GM12878 (cell line): ENCODE data around the gene MCC. TPM values are rescaled to one million over a fixed set of nuclear protein-coding genes. Genes with fewer than 3 reads are reported as not detected.
A peak's percentile ranks its signal among the peaks of the same experiment; 100 is the strongest.

Experiments used
- BHLHE40 ChIP-seq, 2 experiments: fragments of 450-650 bp in 1 of 2; IDR thresholded peaks; 2 replicates each; pipeline ENCODE4 v1.6.1; 2011 to 2017; ENCODE audit warnings: low read depth in 2 of 2, borderline replicate concordance in 1 of 2, improper control_type of control experiment in 1 of 2, low read length in 1 of 2, mild to moderate bottlenecking in 1 of 2
- CHD2 ChIP-seq: IDR thresholded peaks from 2 replicates; pipeline ENCODE4 v1.6.1; 2011; ENCODE audit warnings: low read depth, low read length, improper control_type of control experiment, borderline replicate concordance
- HDAC6 ChIP-seq: fragments of 200-600 bp; sonication (generic); IDR thresholded peaks from one replicate; pipeline ENCODE4 v1.8.0; 2017; ENCODE audit warnings: antibody characterized with exemption; ENCODE audit not compliant: unreplicated experiment
- NFYB ChIP-seq: IDR thresholded peaks from 2 replicates; pipeline ENCODE4 v1.6.1; 2011; ENCODE audit warnings: low read depth, mild to moderate bottlenecking, low read length, improper control_type of control experiment, moderate library complexity; ENCODE audit not compliant: insufficient read depth
- RELA ChIP-seq: fragments of 450-650 bp; IDR thresholded peaks from 2 replicates; pipeline ENCODE4 v1.8.0; 2014; ENCODE audit warnings: borderline replicate concordance; ENCODE audit not compliant: partially characterized antibody
- STAT3 ChIP-seq: IDR thresholded peaks from 2 replicates; pipeline ENCODE4 v1.6.1; 2011; ENCODE audit warnings: low read depth, low read length, improper control_type of control experiment
- TARDBP ChIP-seq: IDR thresholded peaks from 2 replicates; pipeline ENCODE4 v1.6.1; 2016; ENCODE audit warnings: borderline replicate concordance
- YBX1 ChIP-seq: fragments of 450-650 bp; IDR thresholded peaks from 2 replicates; pipeline ENCODE4 v1.6.1; 2016; ENCODE audit warnings: antibody characterized with exemption
- ZNF384 ChIP-seq: IDR thresholded peaks from 2 replicates; pipeline ENCODE4 v1.6.1; 2012; ENCODE audit warnings: low read depth, mild to moderate bottlenecking, low read length, improper control_type of control experiment, borderline replicate concordance
- polyA plus RNA-seq, 11 experiments: library from polyadenylated mRNA; depleted of rRNA in 4 of 11; unstranded in 6 of 11; stranded (reverse) in 5 of 11; fragments of >200 nt; fragmentation: Nextera tagmentation in 4 of 11; fragmentation: Illumina TruSeq in 1 of 11; extraction: Ambion mirVana in 4 of 11; extraction: Trizol in 1 of 11; gene quantifications; 1 replicate in 1 of 11; 2 replicates in 10 of 11; pipeline versions ENCODE4 v1.2.1 to v1.2.3, GENCODE V29; 2011 to 2016; ENCODE audit warnings: inconsistent platforms in 2 of 11, missing spikeins in 2 of 11, low read depth in 1 of 11
- total RNA-seq, 4 experiments: library from RNA; depleted of rRNA in 3 of 4; stranded (reverse); fragments of >200 nt in 3 of 4; fragmentation: Illumina TruSeq in 1 of 4; extraction: Trizol in 1 of 4; gene quantifications; 2 replicates each; pipeline versions ENCODE4 v1.2.1 to v1.2.3, GENCODE V29; 2013 to 2021
- TF ChIP-seq, protein P1 (sequence below): IDR thresholded peaks from 2 replicates; pipeline ENCODE4 v1.6.1; 2011; ENCODE audit warnings: low read depth, mild to moderate bottlenecking, low read length, moderate library complexity, borderline replicate concordance; ENCODE audit errors: extremely low read depth
- TF ChIP-seq, protein P2 (sequence below): fragments of 450-650 bp; conservative IDR thresholded peaks from 2 replicates; pipeline ENCODE4 v1.6.1; 2017; ENCODE audit warnings: mild to moderate bottlenecking, moderate library complexity
- TF ChIP-seq, protein P3 (sequence below): fragments of 450-650 bp; IDR thresholded peaks from 2 replicates; pipeline ENCODE4 v1.6.1; 2017; ENCODE audit warnings: borderline replicate concordance
- TF ChIP-seq, protein P4 (sequence below): IDR thresholded peaks from 2 replicates; pipeline ENCODE4 v1.6.1; 2012; ENCODE audit warnings: low read depth, low read length, improper control_type of control experiment
- TF ChIP-seq, protein P5 (sequence below): fragments of 450-650 bp; IDR thresholded peaks from 2 replicates; pipeline ENCODE4 v1.6.1; 2018; ENCODE audit warnings: borderline replicate concordance, mild to moderate bottlenecking; ENCODE audit not compliant: partially characterized antibody
- TF ChIP-seq, protein P6 (sequence below): fragments of 150-350 bp; IDR thresholded peaks from 2 replicates; pipeline ENCODE4 v1.6.1; 2016; ENCODE audit warnings: low read depth, low read length

Gene MCC
- total and polyA plus RNA-seq, 10 of the 15 experiments (the other 5 are each of a cell fraction or from before 2014, with no cell fraction given): 0.03 to 0.86 (median 0.16) TPM

DNA sequence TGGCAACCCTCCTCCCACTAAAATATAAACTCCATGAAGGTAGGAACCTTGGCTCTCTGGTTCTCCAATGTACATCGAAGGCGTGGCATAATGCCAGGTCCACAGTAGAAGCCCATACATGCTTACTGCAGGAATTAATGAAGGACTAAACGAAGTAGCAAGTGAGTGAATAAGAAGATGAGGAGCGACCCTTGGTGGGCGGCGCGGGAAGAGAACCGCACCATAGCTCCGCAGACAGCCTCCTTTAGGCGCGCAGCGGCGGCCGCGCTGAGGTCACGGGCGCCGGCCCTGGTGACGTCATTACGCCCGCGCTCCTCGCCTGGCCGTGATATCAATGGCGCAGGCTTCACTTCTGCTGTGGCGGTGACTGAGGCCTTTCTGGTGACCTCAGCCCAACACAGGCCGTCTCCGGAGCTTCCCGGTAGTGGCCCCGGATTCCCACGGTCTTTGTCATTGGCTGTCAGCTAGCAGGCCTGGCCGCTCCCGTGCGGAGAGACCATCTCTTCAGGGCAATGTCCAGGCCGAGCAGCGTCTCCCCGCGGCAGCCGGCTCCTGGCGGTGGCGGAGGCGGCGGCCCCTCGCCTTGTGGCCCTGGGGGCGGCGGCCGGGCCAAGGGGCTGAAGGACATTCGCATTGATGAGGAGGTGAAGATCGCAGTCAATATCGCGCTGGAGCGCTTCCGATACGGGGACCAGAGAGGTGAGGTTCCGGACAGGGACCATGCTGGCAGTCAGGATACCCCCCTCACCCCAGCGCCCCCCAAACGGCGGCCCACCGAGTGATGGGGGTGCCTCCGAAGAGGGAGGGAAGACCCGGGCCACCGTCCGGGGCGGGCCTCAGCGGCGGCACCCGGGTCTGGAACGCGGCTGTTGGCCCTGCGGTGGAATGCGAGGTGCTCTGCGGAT is 25.4 kb upstream of the MCC start, which contains the start of gene YTHDC2 (continued):
- TF ChIP-seq, protein P1, sequence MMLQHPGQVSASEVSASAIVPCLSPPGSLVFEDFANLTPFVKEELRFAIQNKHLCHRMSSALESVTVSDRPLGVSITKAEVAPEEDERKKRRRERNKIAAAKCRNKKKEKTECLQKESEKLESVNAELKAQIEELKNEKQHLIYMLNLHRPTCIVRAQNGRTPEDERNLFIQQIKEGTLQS: no peak
- TF ChIP-seq, protein P2, sequence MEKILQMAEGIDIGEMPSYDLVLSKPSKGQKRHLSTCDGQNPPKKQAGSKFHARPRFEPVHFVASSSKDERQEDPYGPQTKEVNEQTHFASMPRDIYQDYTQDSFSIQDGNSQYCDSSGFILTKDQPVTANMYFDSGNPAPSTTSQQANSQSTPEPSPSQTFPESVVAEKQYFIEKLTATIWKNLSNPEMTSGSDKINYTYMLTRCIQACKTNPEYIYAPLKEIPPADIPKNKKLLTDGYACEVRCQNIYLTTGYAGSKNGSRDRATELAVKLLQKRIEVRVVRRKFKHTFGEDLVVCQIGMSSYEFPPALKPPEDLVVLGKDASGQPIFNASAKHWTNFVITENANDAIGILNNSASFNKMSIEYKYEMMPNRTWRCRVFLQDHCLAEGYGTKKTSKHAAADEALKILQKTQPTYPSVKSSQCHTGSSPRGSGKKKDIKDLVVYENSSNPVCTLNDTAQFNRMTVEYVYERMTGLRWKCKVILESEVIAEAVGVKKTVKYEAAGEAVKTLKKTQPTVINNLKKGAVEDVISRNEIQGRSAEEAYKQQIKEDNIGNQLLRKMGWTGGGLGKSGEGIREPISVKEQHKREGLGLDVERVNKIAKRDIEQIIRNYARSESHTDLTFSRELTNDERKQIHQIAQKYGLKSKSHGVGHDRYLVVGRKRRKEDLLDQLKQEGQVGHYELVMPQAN: peak; percentile 48; the same call in 1 of the 2 replicates
- peak; percentile 65 for TF ChIP-seq RELA
- peak; percentile 60 to 87; a peak in 3 of 4 replicates for TF ChIP-seq BHLHE40 (IDR thresholded peaks at IDR 0.05; ENCODE audit: borderline replicate concordance in 1 of 2, low read depth in 2 of 2, low read length in 1 of 2)
- TF ChIP-seq ZNF384: no peak
- TF ChIP-seq, protein P3, sequence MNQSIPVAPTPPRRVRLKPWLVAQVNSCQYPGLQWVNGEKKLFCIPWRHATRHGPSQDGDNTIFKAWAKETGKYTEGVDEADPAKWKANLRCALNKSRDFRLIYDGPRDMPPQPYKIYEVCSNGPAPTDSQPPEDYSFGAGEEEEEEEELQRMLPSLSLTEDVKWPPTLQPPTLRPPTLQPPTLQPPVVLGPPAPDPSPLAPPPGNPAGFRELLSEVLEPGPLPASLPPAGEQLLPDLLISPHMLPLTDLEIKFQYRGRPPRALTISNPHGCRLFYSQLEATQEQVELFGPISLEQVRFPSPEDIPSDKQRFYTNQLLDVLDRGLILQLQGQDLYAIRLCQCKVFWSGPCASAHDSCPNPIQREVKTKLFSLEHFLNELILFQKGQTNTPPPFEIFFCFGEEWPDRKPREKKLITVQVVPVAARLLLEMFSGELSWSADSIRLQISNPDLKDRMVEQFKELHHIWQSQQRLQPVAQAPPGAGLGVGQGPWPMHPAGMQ: no peak
- no peak for TF ChIP-seq NFYB
- no peak for TF ChIP-seq STAT3
- TF ChIP-seq, protein P4, sequence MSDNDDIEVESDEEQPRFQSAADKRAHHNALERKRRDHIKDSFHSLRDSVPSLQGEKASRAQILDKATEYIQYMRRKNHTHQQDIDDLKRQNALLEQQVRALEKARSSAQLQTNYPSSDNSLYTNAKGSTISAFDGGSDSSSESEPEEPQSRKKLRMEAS: peak; percentile 69
- no peak; the same call in 1 of the 2 replicates for TF ChIP-seq CHD2
- no peak for TF ChIP-seq YBX1
- no peak for TF ChIP-seq HDAC6
- TF ChIP-seq, protein P5, sequence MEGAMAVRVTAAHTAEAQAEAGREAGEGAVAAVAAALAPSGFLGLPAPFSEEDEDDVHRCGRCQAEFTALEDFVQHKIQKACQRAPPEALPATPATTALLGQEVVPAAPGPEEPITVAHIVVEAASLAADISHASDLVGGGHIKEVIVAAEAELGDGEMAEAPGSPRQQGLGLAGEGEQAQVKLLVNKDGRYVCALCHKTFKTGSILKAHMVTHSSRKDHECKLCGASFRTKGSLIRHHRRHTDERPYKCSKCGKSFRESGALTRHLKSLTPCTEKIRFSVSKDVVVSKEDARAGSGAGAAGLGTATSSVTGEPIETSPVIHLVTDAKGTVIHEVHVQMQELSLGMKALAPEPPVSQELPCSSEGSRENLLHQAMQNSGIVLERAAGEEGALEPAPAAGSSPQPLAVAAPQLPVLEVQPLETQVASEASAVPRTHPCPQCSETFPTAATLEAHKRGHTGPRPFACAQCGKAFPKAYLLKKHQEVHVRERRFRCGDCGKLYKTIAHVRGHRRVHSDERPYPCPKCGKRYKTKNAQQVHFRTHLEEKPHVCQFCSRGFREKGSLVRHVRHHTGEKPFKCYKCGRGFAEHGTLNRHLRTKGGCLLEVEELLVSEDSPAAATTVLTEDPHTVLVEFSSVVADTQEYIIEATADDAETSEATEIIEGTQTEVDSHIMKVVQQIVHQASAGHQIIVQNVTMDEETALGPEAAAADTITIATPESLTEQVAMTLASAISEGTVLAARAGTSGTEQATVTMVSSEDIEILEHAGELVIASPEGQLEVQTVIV: no peak
- TF ChIP-seq TARDBP: no peak; the same call in 1 of the 2 replicates
- TF ChIP-seq, protein P6, sequence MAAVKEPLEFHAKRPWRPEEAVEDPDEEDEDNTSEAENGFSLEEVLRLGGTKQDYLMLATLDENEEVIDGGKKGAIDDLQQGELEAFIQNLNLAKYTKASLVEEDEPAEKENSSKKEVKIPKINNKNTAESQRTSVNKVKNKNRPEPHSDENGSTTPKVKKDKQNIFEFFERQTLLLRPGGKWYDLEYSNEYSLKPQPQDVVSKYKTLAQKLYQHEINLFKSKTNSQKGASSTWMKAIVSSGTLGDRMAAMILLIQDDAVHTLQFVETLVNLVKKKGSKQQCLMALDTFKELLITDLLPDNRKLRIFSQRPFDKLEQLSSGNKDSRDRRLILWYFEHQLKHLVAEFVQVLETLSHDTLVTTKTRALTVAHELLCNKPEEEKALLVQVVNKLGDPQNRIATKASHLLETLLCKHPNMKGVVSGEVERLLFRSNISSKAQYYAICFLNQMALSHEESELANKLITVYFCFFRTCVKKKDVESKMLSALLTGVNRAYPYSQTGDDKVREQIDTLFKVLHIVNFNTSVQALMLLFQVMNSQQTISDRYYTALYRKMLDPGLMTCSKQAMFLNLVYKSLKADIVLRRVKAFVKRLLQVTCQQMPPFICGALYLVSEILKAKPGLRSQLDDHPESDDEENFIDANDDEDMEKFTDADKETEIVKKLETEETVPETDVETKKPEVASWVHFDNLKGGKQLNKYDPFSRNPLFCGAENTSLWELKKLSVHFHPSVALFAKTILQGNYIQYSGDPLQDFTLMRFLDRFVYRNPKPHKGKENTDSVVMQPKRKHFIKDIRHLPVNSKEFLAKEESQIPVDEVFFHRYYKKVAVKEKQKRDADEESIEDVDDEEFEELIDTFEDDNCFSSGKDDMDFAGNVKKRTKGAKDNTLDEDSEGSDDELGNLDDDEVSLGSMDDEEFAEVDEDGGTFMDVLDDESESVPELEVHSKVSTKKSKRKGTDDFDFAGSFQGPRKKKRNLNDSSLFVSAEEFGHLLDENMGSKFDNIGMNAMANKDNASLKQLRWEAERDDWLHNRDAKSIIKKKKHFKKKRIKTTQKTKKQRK: no peak
